GM18951 (cell line): ENCODE data around the gene ZNF214.

ENCODE experiments used
- POLR2A ChIP-seq: IDR thresholded peaks from 4 replicates; pipeline ENCODE4 v1.6.1; 2011; ENCODE audit warnings: mild to moderate bottlenecking; ENCODE audit not compliant: insufficient read length, insufficient read depth; ENCODE audit errors: extremely low read depth
- in situ Hi-C: fragments of 300-500 bp; cut with MboI; formaldehyde crosslinking; loops from one replicate; pipeline ENCODE4 v1.12.0; 2022; ENCODE audit warnings: low sequenced_read_pairs, mixed read lengths, inconsistent platforms; ENCODE audit not compliant: unreplicated experiment

Gene ZNF214

GRCh38 chr11:7020183-7020917 lies at the start of gene ZNF214, which contains the start of gene NLRP14:
TSS of gene ZNF214 (minus strand) at chr11:7020346. CDS start at chr11:7002835, 17,511 bp downstream.
TSS of gene NLRP14 (plus strand) at chr11:7020479. CDS start at chr11:7038587, 18,108 bp downstream.
- TF ChIP-seq POLR2A, result no peak
- in situ Hi-C loops, result no loop called here

DNA sequence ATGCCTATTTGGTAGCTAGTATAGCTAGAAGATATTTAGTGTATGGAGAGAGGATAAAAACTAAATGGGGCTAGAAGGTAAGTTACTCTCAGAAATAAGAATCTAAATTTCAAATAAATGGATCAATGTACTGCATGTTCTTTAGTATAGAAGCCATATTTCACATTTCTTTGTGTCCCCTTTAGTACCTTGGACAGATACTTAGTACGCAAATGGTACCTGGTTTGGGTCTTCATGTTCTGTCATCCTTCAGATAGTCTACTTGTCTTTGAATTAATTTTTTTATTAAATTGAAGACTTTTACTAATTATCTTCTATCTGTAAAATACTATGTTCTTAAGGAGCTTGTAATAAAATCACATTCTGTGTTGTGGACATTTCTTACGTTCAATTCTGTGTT lies 42.4 kb upstream of the ZNF214 start:
- in situ Hi-C loops, result no loop called here
- no peak for TF ChIP-seq POLR2A

DNA sequence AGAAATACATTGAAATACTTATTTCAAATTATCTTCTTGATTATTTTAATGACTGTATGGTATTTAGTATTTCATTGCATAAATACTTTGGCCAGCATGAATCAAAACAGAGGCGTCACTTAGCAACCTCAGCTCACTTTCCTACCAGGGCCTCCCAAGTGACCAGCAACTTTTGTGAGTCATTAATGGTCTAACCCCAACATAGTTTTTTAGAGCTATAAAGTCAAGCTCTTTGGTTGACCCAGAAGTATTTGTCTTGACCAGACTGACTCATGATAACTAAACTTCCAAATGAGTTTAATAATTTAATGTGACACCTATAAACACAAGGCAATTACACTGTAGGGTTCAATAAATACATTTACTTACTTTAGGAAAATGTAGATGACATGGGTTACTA lies 40.7 kb upstream of the ZNF214 start:
- TF ChIP-seq POLR2A, result no peak
- in situ Hi-C loops, result no loop called here

DNA sequence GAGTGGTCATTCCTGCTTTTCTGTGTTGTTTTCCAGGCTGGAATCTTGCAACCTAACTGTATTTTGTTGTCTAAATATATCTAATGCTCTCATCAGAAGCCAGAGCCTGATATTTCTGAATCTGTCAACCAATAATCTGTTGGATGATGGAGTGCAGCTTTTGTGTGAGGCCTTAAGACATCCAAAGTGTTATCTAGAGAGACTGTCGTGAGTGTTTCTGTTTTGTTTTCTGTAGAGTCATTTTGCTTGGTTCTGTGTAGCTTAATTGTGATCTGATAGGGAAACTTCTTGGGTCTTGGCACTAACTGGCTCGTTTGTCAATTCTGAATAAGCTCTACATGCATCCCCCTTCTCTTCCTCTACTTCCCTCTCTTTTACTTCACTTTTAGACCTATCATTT lies 37.5 kb upstream of the ZNF214 start:
- no peak for TF ChIP-seq POLR2A
- in situ Hi-C loops, result no loop called here

- in situ Hi-C loops, result no loop called here
- TF ChIP-seq POLR2A, result no peak
Measured at GRCh38 chr11:7056828-7057513, 36.8 kb upstream of the ZNF214 start.

DNA sequence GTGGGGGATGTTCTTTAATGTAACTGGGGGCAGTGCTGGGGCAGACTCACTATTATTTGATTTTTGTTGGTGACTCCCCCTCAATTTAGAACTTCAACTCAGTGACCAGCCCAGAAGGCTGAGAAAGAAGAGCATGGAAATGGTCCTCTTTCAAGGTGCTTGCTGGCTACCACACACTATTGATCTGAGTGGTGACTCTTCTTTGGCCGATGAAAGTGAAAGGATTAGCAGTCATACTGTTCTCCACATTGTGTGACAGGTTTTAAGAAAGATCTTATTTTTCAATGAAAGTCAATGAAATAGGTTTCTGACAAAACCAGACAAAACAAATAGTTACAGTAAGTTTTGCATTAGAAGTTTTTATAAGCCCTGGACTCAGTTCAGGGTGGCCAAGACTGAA lies 30.0 kb upstream of the ZNF214 start:
- in situ Hi-C loops, result no loop called here
- no peak for TF ChIP-seq POLR2A

DNA sequence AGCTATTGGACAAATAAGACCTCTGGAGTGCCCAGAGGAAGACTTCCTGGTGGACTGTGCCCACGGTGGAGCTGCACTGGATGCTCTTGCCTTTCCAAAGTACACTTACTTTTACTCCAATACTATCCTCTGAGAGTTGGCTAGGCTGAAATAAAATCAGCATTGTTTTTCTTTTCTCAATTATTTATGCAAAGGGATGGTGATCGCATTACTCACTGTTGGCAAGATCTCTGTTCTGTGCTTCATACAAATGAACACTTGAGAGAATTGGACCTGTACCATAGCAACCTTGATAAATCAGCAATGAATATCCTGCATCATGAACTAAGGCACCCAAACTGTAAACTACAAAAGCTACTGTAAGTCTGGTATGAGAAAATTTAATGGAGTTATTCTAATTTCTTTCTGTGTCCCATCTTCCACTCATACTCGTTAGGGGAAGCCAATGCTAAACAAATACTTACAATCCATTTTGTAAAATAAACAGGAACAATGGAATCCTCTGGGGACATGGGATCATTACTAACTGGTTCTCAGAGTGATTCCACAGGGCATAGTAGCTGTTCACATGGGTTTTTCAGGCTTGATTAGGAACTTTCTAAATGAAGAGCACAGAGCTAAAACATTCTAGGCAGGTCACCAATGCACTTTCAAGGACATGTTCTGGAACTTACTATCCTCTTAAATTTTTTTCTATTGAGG lies 26.5 kb upstream of the ZNF214 start:
- in situ Hi-C loops, result no loop called here
- no peak for TF ChIP-seq POLR2A

DNA sequence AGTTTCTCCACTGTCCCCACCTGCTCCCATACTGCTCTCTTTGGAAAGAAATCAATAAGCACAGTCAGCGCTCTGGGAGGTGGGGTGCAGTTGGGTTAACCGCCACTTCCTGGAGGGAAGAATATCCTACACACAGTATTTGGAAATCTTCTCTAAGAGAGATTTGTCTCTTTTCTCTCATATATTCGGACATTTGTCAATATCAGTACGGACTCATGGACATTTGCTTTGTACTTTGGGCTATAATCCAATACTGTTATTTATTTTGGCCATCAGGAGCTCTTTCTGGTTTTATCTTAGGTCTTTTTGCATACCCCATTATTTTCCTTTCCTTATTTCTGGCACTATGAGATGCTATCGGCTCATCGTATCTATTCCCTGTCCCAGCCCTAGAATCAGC lies 13.9 kb upstream of the ZNF214 start:
- in situ Hi-C loops, result no loop called here
- TF ChIP-seq POLR2A, result no peak

- in situ Hi-C loops, result no loop called here
- no peak for TF ChIP-seq POLR2A
Measured at GRCh38 chr11:7032692-7033091, 12.5 kb upstream of the ZNF214 start.

DNA sequence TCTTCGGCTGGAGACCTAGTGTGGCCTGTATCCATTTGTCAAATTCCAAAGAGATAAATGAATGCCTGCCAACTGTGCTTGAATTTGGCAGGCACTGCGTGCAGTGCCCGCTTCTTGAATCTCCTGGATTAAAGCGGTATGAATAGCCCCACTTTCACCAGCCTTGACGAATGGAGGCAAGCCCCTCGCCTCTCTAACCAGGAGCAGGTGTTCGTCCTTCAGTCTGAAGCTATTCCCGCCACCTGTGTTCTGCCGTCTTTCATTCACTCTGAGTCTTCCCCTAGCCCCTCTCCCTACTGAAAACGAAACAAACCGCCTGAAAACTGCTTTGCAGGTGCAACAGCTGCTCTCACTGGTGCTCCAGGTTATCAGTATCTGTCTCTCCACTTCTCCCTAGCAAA lies 11.3 kb upstream of the ZNF214 start:
- TF ChIP-seq POLR2A, result no peak
- in situ Hi-C loops, result no loop called here

DNA sequence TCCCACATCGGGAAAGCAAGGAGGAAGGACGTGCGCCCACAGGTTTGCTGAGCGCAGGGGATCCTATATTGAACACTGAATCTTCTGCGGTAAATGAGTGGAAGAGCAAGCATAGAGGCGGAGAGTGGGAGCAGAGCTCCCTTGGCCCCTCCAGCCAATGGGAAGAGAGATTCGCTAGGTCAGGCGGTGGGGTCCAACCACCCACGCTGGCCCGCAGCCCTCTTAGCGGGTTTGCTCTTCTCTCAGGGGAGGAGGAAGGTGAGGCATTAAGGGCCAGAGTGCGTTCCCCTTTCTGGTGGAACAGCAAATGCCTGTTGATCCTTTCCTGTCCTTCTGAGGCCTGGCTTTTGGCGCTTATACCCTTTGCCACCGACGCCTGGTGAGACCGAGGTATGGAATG lies 10.7 kb upstream of the ZNF214 start:
- TF ChIP-seq POLR2A, result no peak
- in situ Hi-C loops, result no loop called here

DNA sequence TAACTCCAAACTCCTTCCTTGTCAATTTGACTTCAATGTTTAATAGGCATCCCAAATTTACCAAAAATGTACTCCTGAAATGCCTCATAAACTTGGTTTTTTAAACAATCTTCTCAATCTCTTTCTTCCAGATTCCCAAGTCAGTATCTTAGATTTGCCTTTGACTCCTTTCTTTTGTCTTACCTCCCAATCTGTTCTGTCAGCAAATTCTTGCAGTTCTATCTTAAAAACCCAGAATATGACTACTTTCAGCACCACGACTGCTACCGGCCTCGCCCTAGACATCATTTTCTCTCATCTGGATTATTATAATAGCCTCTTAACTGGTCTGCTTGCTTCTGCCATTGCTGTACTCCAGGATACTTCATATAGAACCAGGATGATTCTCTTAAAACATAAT lies 8.0 kb upstream of the ZNF214 start:
- TF ChIP-seq POLR2A, result no peak
- in situ Hi-C loops, result no loop called here

DNA sequence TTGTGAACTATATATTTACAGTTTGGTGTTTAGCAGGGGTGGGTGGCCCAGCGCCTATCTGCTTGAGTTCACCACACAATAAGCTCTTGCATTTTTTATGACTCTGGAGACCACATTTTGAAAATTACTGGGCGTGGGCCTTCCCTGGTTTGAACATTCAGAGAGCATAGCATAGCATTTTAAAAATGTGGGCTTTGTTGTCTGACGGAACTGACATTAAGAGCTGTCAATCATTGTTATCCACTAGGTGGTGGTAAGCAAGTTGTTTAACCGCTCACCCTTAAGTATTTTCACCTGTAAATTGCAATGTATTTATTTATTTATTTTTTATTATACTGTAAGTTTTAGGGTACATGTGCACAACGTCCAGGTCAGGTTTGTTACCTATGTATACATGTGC lies 1.2 kb upstream of the ZNF214 start:
- in situ Hi-C loops, result no loop called here
- no peak for TF ChIP-seq POLR2A

GRCh38 chr11:7019500-7020182 lies 505 bp downstream of the ZNF214 start:
- no peak for TF ChIP-seq POLR2A
- in situ Hi-C loops, result no loop called here

GRCh38 chr11:7016011-7016410 lies 4.1 kb downstream of the ZNF214 start:
- in situ Hi-C loops, result no loop called here
- no peak for TF ChIP-seq POLR2A
